NOMO-1 (cell line): ENCODE measurements around the gene CHMP4B.

Experiments used
- DNase-seq, 2 experiments: peaks; one replicate each; lab custom pipeline; 2025; ENCODE audit not compliant: unreplicated experiment in 2 of 2; lab: John Stamatoyannopoulos, UW

The CHMP4B gene

DNA sequence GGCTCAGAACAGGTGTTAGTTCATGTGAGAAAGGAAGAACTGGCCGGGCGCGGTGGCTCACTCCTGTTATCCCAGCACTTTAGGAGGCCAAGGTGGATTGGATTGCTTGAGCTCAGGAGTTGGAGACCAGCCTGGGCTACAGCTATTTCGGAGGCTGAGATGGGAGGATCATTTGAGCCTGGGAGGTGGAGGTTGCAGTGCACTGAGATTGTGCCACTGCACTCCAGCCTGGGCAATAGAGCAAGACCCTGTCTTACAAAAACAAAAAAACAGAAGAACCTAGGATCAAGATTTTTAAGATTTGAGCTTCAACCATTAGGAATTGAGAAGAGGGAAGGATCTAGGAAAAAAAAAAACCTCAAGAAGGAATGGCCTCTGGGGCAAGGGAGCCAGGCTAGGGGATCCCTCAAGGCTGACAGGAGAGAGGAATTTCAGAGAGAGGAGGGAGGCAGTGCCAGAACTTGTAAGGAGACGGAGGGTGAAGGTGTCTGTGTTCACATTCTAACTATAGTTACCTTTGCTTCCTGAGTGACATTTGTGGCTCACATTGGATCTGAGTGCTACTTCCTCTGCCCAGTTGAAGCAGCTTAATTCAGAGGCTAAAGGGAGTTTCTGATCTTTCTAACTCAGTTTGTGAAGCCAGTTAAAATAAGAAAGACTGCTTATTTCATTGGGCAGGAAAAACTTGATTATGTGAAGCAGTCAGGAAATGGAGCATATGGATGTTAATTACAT is 26.1 kb downstream of the CHMP4B start:
- DNase-seq, result no peak

DNA sequence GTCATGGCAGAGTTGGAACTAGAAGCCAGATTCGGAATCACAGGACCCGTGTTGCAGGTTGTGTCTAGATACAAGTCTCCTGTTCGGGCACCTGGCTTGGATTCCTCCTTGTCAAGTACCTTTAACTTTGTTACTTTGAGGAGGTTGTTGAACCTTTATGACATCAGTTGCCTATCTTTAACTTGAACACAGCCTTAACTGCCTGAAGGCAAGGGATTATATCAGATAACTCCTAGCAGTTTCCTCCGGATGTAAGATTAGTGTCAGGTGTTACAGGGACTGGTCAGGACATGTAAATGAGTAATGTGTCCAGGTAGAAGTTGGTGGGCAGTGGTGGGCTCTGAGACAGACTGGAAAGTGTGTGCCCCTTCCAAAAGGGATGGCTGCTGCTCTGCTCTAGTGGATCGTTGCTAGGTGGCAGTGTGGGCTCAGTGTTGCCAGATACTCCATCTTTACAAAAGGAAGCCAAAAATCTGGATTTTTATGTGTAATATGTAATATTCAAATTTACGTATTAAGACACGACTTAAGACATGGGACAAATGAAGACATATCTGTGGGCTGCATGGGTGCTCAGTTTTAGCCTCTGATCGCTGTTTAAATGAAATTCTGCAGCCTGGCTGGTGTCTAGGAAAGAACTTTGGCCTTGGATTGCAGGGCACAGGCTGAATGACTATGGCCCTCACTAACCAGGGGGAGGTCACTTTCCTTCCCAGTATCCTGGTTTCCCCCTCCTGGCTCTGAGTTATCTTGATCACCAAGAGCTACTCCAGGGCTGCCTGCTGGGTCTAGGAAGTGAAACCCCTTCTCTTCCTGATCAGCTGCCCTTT is 27.1 kb downstream of the CHMP4B start:
- DNase-seq, result no peak

GRCh38 chr20:33839591-33839990 is 28.4 kb downstream of the CHMP4B start:
- DNase-seq, result no peak

- DNase-seq, result no peak
Observed at GRCh38 chr20:33840160-33840559, 29.0 kb downstream of the CHMP4B start.

DNA sequence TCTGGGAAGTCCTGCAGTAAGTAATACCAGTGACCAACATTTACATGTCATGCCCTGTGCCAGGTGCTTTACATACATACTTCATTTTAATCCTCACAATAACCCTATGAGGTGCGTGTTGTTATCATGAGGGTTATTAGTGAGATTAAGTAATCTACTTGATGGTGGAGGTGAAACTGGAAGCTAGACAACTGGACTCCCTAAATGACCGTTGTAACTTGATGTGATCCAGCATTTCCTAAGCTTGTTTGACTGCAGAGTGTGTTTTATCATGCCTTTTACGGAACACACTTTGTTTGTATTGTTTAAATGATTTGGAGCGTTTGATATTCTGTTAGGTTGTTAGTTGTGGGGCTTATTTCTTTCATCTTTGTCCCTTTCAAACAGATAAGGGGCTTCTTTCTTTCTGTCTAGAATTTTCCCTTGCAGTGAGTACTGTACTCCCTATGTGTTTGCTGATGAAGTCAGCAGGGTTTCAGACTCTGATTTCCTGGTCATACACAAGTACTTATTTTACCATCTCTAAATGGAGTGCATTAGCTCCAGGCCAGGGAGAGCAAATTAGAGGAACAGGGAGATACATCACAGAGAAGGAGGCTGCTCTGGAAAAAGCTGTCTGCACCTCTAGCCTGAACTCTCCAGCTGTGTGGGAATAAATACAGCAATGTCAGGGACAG is 29.7 kb downstream of the CHMP4B start:
- DNase-seq, result no peak

GRCh38 chr20:33841436-33841799 is 30.3 kb downstream of the CHMP4B start:
- no peak for DNase-seq

DNA sequence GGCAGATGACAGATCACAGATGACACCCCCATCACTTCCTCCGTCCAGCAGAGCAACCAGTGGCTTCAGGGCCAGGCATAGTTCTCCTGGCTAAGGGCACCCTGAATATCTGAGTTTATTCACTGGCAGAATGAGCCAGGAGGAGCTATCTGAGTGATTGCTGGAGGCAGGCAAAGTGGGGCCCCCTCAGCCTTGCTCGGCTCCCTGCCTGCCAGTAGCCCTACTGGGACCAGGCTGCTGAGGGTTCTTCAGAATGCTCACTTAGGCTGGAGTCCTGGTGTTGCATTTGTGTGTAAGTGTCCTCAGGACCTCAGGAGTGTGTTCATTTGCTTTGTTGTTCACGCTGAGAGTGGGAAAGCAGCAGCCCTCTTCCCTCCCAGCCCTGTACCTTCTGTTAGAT is 31.2 kb downstream of the CHMP4B start:
- no peak for DNase-seq

- DNase-seq, result no peak
Observed at GRCh38 chr20:33843050-33843449, 31.9 kb downstream of the CHMP4B start.

DNA sequence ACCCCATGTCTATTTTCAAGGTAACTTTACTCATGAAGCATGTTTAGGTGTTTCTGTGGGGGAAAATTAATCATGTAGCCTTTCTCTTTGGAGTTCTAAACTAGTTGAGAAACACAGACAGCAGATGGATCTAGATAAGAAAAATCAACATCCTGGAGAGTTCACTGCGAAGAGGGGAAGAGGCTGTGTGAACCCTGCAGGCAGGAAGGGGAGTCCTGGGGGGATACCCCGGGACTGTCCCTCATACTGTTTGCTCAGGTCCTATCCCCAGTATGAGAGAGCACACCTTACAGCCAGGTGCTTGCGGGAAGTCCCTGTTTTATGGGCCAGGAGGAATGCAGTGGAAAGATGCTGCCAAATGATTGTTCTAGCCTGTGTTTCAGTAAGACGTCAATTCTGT is 32.7 kb downstream of the CHMP4B start:
- no peak for DNase-seq

- no peak for DNase-seq
Observed at GRCh38 chr20:33846291-33846935, 35.3 kb downstream of the CHMP4B start.

DNA sequence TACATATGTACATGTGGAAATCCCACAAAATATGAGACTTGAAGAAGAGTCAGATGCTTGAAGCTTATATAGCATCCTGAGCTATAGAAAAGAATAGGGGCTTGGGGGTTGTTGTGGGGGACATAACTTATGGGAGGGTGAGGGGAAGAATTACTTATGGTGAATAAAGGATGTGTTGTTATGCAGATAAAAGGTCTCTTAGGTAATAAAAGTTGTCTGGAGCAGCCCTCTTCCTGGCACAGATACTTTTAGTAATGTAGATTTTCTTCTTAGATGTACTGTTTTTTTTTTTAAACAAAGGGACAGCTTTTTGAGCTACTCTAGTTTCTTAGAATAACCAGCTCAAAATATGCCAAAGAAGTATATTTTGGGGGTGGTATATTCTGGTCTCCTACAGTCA is 35.9 kb downstream of the CHMP4B start:
- no peak for DNase-seq

DNA sequence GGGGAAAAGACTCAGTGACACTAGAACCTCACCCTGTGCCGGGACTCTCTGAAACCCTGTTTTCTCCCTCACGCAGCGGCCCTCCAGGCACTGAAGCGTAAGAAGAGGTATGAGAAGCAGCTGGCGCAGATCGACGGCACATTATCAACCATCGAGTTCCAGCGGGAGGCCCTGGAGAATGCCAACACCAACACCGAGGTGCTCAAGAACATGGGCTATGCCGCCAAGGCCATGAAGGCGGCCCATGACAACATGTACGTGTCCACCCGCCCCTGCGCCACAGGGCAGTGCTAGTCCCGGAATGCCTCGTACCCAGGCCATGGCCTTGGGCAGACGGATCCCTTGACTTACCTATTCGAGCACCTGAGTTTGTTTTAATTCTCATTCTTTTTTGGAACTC is 37.2 kb downstream of the CHMP4B start:
- DNase-seq, result no peak

- DNase-seq, result no peak
Observed at GRCh38 chr20:33850159-33850558, 39.0 kb downstream of the CHMP4B start.

DNA sequence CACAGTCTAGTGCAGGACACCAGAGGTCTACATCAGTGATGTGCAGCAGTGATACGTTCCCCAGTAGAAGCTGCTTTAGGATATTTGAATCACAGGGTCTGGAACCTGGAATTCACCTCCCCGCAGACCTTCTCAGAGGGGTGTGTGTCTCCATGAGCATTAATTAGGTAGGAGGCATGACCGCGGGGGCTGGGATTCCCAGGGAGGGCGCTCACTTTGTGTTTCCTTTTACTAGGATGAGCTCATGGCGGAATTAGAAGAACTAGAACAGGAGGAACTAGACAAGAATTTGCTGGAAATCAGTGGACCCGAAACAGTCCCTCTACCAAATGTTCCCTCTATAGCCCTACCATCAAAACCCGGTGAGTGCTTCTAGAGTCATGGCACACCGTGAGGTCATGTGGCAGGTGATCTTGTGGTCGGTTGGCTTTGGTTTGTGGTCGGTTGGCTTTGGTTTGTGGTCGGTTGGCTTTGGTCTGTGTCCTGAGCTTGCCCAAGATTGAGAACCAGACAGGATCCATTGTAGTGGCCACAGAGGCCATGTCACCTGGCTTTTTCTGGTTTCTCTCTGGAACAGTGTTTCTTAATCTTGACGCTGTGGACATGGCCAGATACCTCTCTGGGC is 40.8 kb downstream of the CHMP4B start:
- DNase-seq, result no peak

DNA sequence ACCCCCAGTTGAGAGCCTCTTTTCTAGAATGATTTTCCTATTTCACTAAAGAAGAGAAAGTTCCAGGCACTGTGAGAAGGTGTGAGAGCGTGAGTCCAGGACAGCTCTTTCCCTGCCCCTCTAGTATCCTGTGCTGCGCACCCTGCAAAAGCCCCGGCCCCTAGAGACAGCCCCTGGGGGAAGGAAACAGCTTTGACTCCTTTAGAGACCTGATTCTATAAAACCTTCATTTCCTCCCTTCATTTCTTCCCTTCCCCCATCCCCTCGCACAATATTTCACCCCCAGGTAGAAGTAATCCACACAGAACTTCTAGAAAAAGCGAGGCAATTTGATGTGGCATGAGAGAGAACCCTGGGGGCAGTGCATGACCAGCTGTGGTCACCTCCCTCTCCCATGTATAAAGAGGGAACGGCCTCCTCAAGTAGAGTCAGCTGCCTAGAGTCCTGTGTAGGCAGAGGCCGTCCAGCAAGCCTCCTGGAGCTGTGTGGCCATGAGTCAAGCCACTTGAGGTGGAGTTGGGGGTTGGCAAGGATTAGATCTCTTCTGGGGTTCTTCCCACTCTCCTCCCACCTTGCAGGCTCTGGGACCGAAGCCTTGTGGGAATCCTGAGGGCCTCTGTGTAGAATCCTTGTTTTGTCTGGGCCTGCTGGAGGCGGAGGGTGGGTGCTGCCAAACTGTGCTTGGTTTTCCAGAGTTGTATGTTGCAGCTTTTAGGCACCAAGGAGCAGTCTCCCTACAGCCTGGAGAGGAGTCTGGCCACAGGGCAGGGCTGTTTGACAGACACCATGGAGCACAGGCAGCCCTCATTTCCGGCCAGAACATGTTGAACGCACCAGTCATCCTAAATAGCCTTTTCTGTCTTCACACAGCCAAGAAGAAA is 41.7 kb downstream of the CHMP4B start:
- DNase-seq, result no peak

GRCh38 chr20:33853507-33853813 is 42.3 kb downstream of the CHMP4B start:
- no peak for DNase-seq

GRCh38 chr20:33857722-33858563 is 46.8 kb downstream of the CHMP4B start:
- no peak for DNase-seq

- no peak for DNase-seq
Observed at GRCh38 chr20:33858666-33859065, 47.5 kb downstream of the CHMP4B start.

- DNase-seq, result peak; percentile 7 to 19
Observed at GRCh38 chr20:33859157-33859695, 48.1 kb downstream of the CHMP4B start.
